Measurements from ENCODE around the gene DTNBP1.

Gene DTNBP1

GRCh38 chr6:15663130-15663871 lies 473 bp upstream of the DTNBP1 start:
- H3K27ac ChIP-seq, result peak overlapping the region; percentile 55; the same call in 1 of the 2 replicates
- TF ChIP-seq CTCF (conservative IDR thresholded peaks at IDR 0.05), result no peak

- no peak for TF ChIP-seq CTCF (conservative IDR thresholded peaks at IDR 0.05)
- H3K27ac ChIP-seq, result peak overlapping the region; percentile 55
These were observed 939 bp downstream of the DTNBP1 start for GRCh38 chr6:15661853-15662325.

DNA sequence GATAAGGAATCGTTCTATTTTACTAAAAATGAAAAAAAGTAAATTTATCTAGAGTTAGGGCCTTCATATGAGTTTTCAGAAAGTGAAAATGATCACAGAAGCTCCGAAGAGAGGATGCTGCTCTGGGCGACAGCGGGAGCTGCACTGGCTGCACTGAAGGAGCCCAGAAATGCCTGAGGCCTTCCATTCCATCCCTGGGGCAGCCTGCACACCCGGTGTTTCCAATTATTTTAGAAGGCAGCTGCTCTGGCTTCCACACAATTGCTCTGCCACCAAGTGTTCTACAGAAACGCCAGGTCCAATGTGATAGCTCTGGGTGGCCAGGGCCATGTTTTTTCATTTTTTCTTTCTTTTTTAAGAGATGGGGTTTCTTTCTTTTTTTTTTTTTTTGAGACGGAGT lies 3.6 kb downstream of the DTNBP1 start:
- TF ChIP-seq CTCF (conservative IDR thresholded peaks at IDR 0.05), result no peak

DNA sequence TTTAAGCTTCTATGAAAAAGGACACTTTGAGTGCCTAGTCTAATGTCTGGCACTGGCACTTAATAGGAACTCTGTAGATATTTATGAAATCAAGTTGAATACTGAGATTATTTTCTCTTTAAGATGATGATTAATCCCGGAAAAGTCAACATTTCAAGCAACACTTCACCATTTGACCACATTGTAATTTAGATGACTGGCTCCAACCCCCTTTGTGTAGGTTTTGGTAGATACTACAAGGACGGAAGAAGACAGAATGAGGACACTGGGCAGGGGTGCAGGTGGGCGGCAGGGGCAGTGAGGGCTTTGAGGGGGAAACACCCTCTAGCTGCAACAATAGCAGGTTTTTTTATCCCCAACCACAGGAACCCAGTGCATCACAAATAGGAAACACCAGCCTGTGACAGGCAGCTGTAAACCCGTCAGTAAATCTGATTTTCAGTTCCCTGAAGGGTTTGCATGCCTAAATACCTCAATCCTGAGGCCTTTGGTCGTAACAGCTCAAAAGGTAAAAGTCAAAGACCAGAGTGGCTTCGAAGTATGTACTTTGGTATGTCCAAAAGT lies 4.6 kb downstream of the DTNBP1 start:
- H3K27ac ChIP-seq, result no peak overlapping the region
- no peak for TF ChIP-seq CTCF (conservative IDR thresholded peaks at IDR 0.05)

More for the DNA sequence above, 3.6 kb downstream of the DTNBP1 start:
- no peak overlapping the region for H3K27ac ChIP-seq

- H3K27ac ChIP-seq, result no peak overlapping the region
- TF ChIP-seq CTCF (conservative IDR thresholded peaks at IDR 0.05), result no peak
These were observed 5.5 kb downstream of the DTNBP1 start for GRCh38 chr6:15657290-15657689.

DNA sequence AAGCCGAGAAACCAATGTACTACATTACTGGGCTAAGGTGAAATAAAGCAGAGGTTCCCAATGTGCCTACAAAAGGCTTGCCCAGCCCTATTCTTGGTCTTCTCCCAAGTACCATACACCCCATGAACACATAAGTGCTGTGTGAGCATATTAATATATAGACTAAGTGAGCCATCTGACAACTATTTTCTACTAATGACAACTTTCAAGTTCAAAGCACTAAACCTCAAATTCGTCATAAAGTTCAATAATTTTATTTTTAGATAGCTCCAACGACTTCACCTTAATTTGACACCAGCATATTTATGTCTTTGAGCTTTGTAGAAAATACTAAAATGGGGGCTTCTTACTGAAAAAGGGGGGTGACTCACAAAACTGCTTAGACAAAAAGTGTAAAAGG lies 6.7 kb downstream of the DTNBP1 start:
- no peak overlapping the region for H3K27ac ChIP-seq
- TF ChIP-seq CTCF (conservative IDR thresholded peaks at IDR 0.05), result no peak

DNA sequence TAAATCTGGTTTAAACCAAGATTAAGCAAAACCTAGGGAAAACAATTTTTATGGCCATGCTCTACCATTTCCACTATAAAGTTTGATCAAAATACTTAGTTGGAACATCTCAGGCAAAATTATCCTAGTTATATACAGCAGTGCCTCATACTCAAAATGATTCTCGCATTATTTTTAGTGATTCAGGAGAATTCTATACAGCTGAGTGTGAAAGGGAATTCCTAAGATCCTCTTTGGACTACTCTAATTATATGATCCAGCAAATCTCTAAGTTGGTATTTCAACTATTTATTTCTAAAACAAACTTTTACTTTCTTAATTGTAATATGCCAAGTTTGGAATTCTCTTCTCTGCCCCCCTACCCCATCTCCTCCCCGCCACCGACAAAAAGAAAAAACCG lies 8.6 kb downstream of the DTNBP1 start:
- TF ChIP-seq CTCF (conservative IDR thresholded peaks at IDR 0.05), result no peak
- no peak overlapping the region for H3K27ac ChIP-seq
